Astrocyte (in vitro differentiated cells and primary cell): ENCODE measurements around the gene USP25.

Experiments used
- CTCF ChIP-seq: IDR thresholded peaks from 2 replicates; pipeline ENCODE4 v1.5.1; 2011; ENCODE audit warnings: low read depth, mild to moderate bottlenecking, inconsistent platforms, low read length, moderate library complexity; ENCODE audit not compliant: insufficient read depth
- EZH2 ChIP-seq: IDR thresholded peaks from 2 replicates; pipeline ENCODE4 v1.6.1; 2012; ENCODE audit warnings: mild to moderate bottlenecking, low read length, inconsistent platforms; ENCODE audit not compliant: insufficient read depth

GRCh38 chr21:15735409-15735808 is 5.6 kb downstream of the USP25 start:
- TF ChIP-seq CTCF, result no peak
- no peak for TF ChIP-seq EZH2
